Neural cell (in vitro differentiated cells): ENCODE results near the gene SPAG16. TPM values are rescaled to one million over a fixed set of nuclear protein-coding genes. Genes with fewer than 3 reads are reported as not detected.
"Not testable (repeated sequence)": the region's sequence is repeated elsewhere in the genome, so short reads cannot be mapped to it uniquely, and the experiment has no call there.

Experiments
- H2AFZ ChIP-seq: fragments of 200-600, 300-800 bp; sonication (generic), shearing (Covaris generic); 2 replicates; pipeline ENCODE4 v1.6.0; 2014; ENCODE audit warnings: low read depth, mild to moderate bottlenecking, antibody characterized with exemption, low read length, moderate library complexity
- H3F3A ChIP-seq: fragments of 200-600 bp; shearing (Covaris generic); 2 replicates; pipeline ENCODE4 v1.6.1; 2016; ENCODE audit warnings: mild to moderate bottlenecking, moderate library complexity, mixed read lengths, antibody characterized with exemption, low read length; ENCODE audit not compliant: insufficient read depth, poor library complexity, severe bottlenecking
- H3K27ac ChIP-seq: fragments of 200-600, 300-800 bp; sonication (generic), shearing (Covaris generic); 2 replicates; pipeline ENCODE4 v1.5.1; 2014; ENCODE audit warnings: mild to moderate bottlenecking, low read length, moderate library complexity
- H3K27me3 ChIP-seq: fragments of 300-800, 200-600 bp; sonication (generic), shearing (Covaris generic); 2 replicates; pipeline ENCODE4 v1.6.0; 2014; ENCODE audit warnings: mild to moderate bottlenecking, low read depth, low read length, moderate library complexity; ENCODE audit not compliant: insufficient read depth
- H3K36me3 ChIP-seq: fragments of 300-800, 200-600 bp; sonication (generic), shearing (Covaris generic); 2 replicates; pipeline ENCODE4 v1.5.1; 2014; ENCODE audit warnings: mild to moderate bottlenecking, antibody characterized with exemption, low read length, moderate library complexity; ENCODE audit not compliant: insufficient read depth
- H3K4me2 ChIP-seq: fragments of 300-800, 200-600 bp; sonication (generic), shearing (Covaris generic); 2 replicates; pipeline ENCODE4 v1.6.0; 2014; ENCODE audit warnings: mild to moderate bottlenecking, low read length
- H3K4me3 ChIP-seq: fragments of 300-800, 200-600 bp; sonication (generic), shearing (Covaris generic); 2 replicates; pipeline ENCODE4 v1.5.1; 2014; ENCODE audit warnings: mild to moderate bottlenecking, low read length, moderate library complexity
- H3K79me2 ChIP-seq: fragments of 200-600 bp; shearing (Covaris generic); replicated peaks from 2 replicates; pipeline ENCODE4 v1.6.0; 2014; ENCODE audit warnings: mild to moderate bottlenecking, low read length, moderate library complexity; ENCODE audit not compliant: insufficient read depth
- H3K9ac ChIP-seq: fragments of 300-800, 200-600 bp; sonication (generic), shearing (Covaris generic); 2 replicates; pipeline ENCODE4 v1.6.1; 2016; ENCODE audit warnings: mild to moderate bottlenecking, low read length, mixed read lengths
- H3K9me2 ChIP-seq: fragments of 200-600 bp; shearing (Covaris generic); 2 replicates; pipeline ENCODE4 v1.6.1; 2016; ENCODE audit warnings: mild to moderate bottlenecking, low read length, mixed read lengths; ENCODE audit not compliant: insufficient read depth
- H3K9me3 ChIP-seq: fragments of 200-600, 300-800 bp; sonication (generic), shearing (Covaris generic); 2 replicates; pipeline ENCODE4 v1.6.1; 2016; ENCODE audit warnings: mild to moderate bottlenecking, mixed run types, low read length, moderate library complexity, mixed read lengths
- H4K20me1 ChIP-seq: fragments of 200-600 bp; shearing (Covaris generic); 2 replicates; pipeline ENCODE4 v1.6.1; 2016; ENCODE audit warnings: mild to moderate bottlenecking, mixed run types; ENCODE audit not compliant: insufficient read depth
- CTCF ChIP-seq: fragments of 450-650 bp; IDR thresholded peaks from 2 replicates; pipeline ENCODE4 v1.5.1; 2014; ENCODE audit warnings: antibody characterized with exemption, mild to moderate bottlenecking, moderate library complexity; ENCODE audit not compliant: poor library complexity, severe bottlenecking
- EP300 ChIP-seq: fragments of 450-650 bp; conservative IDR thresholded peaks from 2 replicates; pipeline ENCODE4 v1.6.1; 2014; ENCODE audit warnings: antibody characterized with exemption, mild to moderate bottlenecking, moderate library complexity; ENCODE audit not compliant: poor library complexity, severe bottlenecking
- EZH2 ChIP-seq: fragments of 200-600, 300-800 bp; shearing (Covaris generic), sonication (generic); IDR thresholded peaks from 2 replicates; pipeline ENCODE4 v1.6.1; 2014; ENCODE audit warnings: antibody characterized with exemption, low read length, borderline replicate concordance, mild to moderate bottlenecking; ENCODE audit not compliant: insufficient read depth, poor library complexity, severe bottlenecking
- MXI1 ChIP-seq: fragments of 450-650 bp; conservative IDR thresholded peaks from 2 replicates; pipeline ENCODE4 v1.6.1; 2014; ENCODE audit warnings: antibody characterized with exemption, mild to moderate bottlenecking; ENCODE audit not compliant: poor library complexity, severe bottlenecking
- POLR2AphosphoS5 ChIP-seq: IDR thresholded peaks from 2 replicates; pipeline ENCODE4 v1.6.1; 2012
- RAD21 ChIP-seq: fragments of 450-650 bp; conservative IDR thresholded peaks from 2 replicates; pipeline ENCODE4 v1.6.1; 2014; ENCODE audit warnings: antibody characterized with exemption, mild to moderate bottlenecking, moderate library complexity
- REST ChIP-seq: IDR thresholded peaks from 2 replicates; pipeline ENCODE4 v1.6.1; 2012; ENCODE audit warnings: borderline replicate concordance
- SMC3 ChIP-seq: fragments of 450-650 bp; conservative IDR thresholded peaks from 2 replicates; pipeline ENCODE4 v1.6.1; 2014; ENCODE audit warnings: antibody characterized with exemption, mild to moderate bottlenecking, moderate library complexity; ENCODE audit not compliant: poor library complexity
- TAF1 ChIP-seq: IDR thresholded peaks from 2 replicates; pipeline ENCODE4 v1.6.1; 2012; ENCODE audit warnings: low read depth
- polyA plus RNA-seq: library from polyadenylated mRNA; depleted of rRNA; stranded (reverse); fragments of >200 nt; gene quantifications from 2 replicates; pipeline ENCODE4 v1.2.3, GENCODE V29; 2014

SPAG16 gene
- polyA plus RNA-seq, 1 donor from 2014 or later = 75.4 TPM

GRCh38 chr2:213682276-213682675 lies 398.0 kb downstream of the SPAG16 start:
- Histone ChIP-seq H2AFZ (no peak overlapping the region), H3K4me2 (no peak overlapping the region), H3K9ac (no peak overlapping the region), H3K27me3 (no peaks in the 10 kb centered on the region), H3K4me3 (no peak overlapping the region), H3K27ac (no peak overlapping the region), H3F3A (no peaks in the 10 kb centered on the region), H3K9me2 (no peaks in the 10 kb centered on the region), H4K20me1 (no peaks in the 10 kb centered on the region), H3K36me3 (no peaks in the 10 kb centered on the region), H3K79me2 (no peaks in the 10 kb centered on the region), H3K9me3 (no peaks in the 10 kb centered on the region)
- TF ChIP-seq MXI1 (no peak), EZH2 (no peak), EP300 (no peak), SMC3 (no peak), REST (no peak), RAD21 (no peak), CTCF (no peak), TAF1 (no peak), POLR2AphosphoS5 (no peak)

DNA sequence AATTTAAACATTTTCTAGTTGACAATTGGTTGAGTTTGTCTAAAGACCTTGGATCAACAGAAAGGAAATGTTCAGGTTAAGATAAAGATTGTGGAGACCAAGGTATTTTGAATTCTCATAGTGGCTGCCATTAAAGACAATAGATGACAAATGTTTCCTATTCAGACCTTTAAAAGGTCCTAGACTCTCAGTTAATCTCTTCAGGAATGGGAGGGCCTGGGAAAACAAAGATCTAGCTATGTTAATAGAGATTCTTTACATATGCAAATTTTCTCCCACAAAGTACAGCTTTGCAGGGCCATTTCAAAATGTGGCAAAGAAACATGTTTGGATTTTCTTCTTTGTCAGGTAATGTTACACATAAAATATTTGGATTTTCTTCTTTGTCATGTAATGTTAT lies 403.9 kb downstream of the SPAG16 start:
- Histone ChIP-seq H2AFZ (no peak overlapping the region), H3K4me3 (no peak overlapping the region), H3K9me2 (no peaks in the 10 kb centered on the region), H3K27ac (no peak overlapping the region), H4K20me1 (no peaks in the 10 kb centered on the region), H3K27me3 (no peaks in the 10 kb centered on the region), H3K79me2 (no peaks in the 10 kb centered on the region), H3F3A (no peaks in the 10 kb centered on the region), H3K4me2 (no peak overlapping the region), H3K9me3 (no peaks in the 10 kb centered on the region), H3K9ac (no peak overlapping the region), H3K36me3 (no peaks in the 10 kb centered on the region)
- TF ChIP-seq CTCF (no peak), REST (no peak), EP300 (no peak), MXI1 (no peak), POLR2AphosphoS5 (no peak), TAF1 (no peak), EZH2 (no peak), SMC3 (no peak), RAD21 (no peak)

DNA sequence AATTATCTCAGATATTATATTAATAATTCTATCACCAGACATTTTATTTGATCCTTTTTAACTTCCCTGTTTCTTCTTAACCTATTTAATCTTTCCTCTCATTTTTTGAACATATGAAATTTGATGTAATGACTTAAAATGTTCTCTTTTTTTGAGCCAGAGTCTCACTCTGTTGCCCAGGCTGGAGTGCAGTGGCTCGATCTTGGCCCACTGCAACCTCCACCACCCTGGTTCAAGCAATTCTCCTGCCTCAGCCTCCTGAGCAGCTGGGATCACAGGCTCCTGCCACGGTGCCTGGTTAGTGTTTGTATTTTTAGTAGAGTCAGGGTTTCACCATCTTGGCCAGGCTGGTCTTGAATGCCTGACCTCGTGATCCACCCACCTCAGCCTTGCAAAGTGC lies 404.6 kb downstream of the SPAG16 start:
- H3K9me3 ChIP-seq, H3K27me3 ChIP-seq, H3K4me2 ChIP-seq, H3F3A ChIP-seq, H3K36me3 ChIP-seq, H3K9ac ChIP-seq, H2AFZ ChIP-seq, H3K27ac ChIP-seq, H3K4me3 ChIP-seq, H3K9me2 ChIP-seq, H4K20me1 ChIP-seq, H3K79me2 ChIP-seq: not testable (repeated sequence)
